ENCODE data around the gene TMEM243. TPM values are rescaled to one million over a fixed set of nuclear protein-coding genes. Genes with fewer than 3 reads are reported as not detected.

Gene TMEM243
- total and polyA plus RNA-seq, 10 of the 15 experiments (the other 5 are each of a cell fraction or from before 2014, with no cell fraction given), result 47.8 to 170 (median 77.9) TPM

- no peak for TF ChIP-seq PRDM15 (CRISPR knock-in tag; IDR thresholded peaks at IDR 0.05)
- peak; percentile 52; the same call in 1 of the 2 replicates for TF ChIP-seq TBL1XR1 (IDR thresholded peaks at IDR 0.05; ENCODE audit: low read depth, low read length)
- no peak for TF ChIP-seq SUZ12 (IDR thresholded peaks at IDR 0.05; ENCODE audit: unreplicated experiment)
- TF ChIP-seq PAX8 (IDR thresholded peaks at IDR 0.05), result no peak
- TF ChIP-seq CHD2 (IDR thresholded peaks at IDR 0.05; ENCODE audit: borderline replicate concordance, low read depth, low read length), result peak; percentile 79
- no peak for TF ChIP-seq SUPT20H (IDR thresholded peaks at IDR 0.05; ENCODE audit: borderline replicate concordance, control insufficient read depth, low read depth, low read length)
- no peak for TF ChIP-seq HSF1 (IDR thresholded peaks at IDR 0.05; ENCODE audit: low read depth, low read length)
- TF ChIP-seq SPI1 (IDR thresholded peaks at IDR 0.05; ENCODE audit: borderline replicate concordance, insufficient read depth, low read depth, low read length), result no peak
- TF ChIP-seq BHLHE40 (IDR thresholded peaks at IDR 0.05; ENCODE audit: borderline replicate concordance in 1 of 2, low read depth in 2 of 2, low read length in 1 of 2), result peak; percentile 64 to 90; a peak in 3 of 4 replicates
- peak; percentile 86 for TF ChIP-seq E2F4 (IDR thresholded peaks at IDR 0.05; ENCODE audit: low read depth, low read length)
- TF ChIP-seq CHD1 (IDR thresholded peaks at IDR 0.05; ENCODE audit: low read depth, low read length), result 0 out of 2 replicates have a peak, but pooled peaks have one; percentile 34
These were observed 67.2 kb downstream of the TMEM243 start, which contains the start of gene DMTF1 (continued) for GRCh38 chr7:87152112-87152896.

Measured in GM12878 (cell line).